ENCODE data around the gene HPS1. TPM values are rescaled to one million over a fixed set of nuclear protein-coding genes. Genes with fewer than 3 reads are reported as not detected.

The HPS1 gene
- 82.4 and 89.8 TPM in 2 replicates for total RNA-seq

GRCh38 chr10:98446661-98447221 is at the start of gene HPS1:
TSS of gene HPS1 (minus strand) at chr10:98446935. CDS start at chr10:98443240, 3,695 bp downstream.
- intact Hi-C loops (cut with micrococcal nuclease), result loop anchor here (1.0 to 5.0 kb wide), 9 partner anchors 21 to 1729 kb away; partner anchors contain the start of genes AVPI1, GOT1, PYROXD2 and SLC25A28

GRCh38 chr10:98492763-98493162 is 46.0 kb upstream of the HPS1 start:
- intact Hi-C loops (cut with micrococcal nuclease), result no loop called here

- intact Hi-C loops (cut with micrococcal nuclease), result no loop called here
Measured at GRCh38 chr10:98489561-98490481, 43.1 kb upstream of the HPS1 start.

GRCh38 chr10:98488669-98489430 is 42.1 kb upstream of the HPS1 start:
- intact Hi-C loops (cut with micrococcal nuclease), result no loop called here

GRCh38 chr10:98487649-98488048 is 40.9 kb upstream of the HPS1 start:
- intact Hi-C loops (cut with micrococcal nuclease), result no loop called here

- intact Hi-C loops (cut with micrococcal nuclease), result no loop called here
Measured at GRCh38 chr10:98486421-98486820, 39.7 kb upstream of the HPS1 start.

- intact Hi-C loops (cut with micrococcal nuclease), result no loop called here
Measured at GRCh38 chr10:98485959-98486358, 39.2 kb upstream of the HPS1 start.

GRCh38 chr10:98483658-98484057 is 36.9 kb upstream of the HPS1 start:
- intact Hi-C loops (cut with micrococcal nuclease), result no loop called here

GRCh38 chr10:98482096-98482495 is 35.4 kb upstream of the HPS1 start:
- intact Hi-C loops (cut with micrococcal nuclease), result no loop called here

GRCh38 chr10:98481404-98481945 is 34.7 kb upstream of the HPS1 start:
- intact Hi-C loops (cut with micrococcal nuclease), result no loop called here

GRCh38 chr10:98478430-98479222 is 31.9 kb upstream of the HPS1 start:
- intact Hi-C loops (cut with micrococcal nuclease), result no loop called here

GRCh38 chr10:98477861-98478260 is 31.1 kb upstream of the HPS1 start:
- intact Hi-C loops (cut with micrococcal nuclease), result no loop called here

- intact Hi-C loops (cut with micrococcal nuclease), result no loop called here
Measured at GRCh38 chr10:98474628-98475027, 27.9 kb upstream of the HPS1 start.

GRCh38 chr10:98472196-98472595 is 25.5 kb upstream of the HPS1 start:
- intact Hi-C loops (cut with micrococcal nuclease), result no loop called here

GRCh38 chr10:98470850-98471249 is 24.1 kb upstream of the HPS1 start:
- intact Hi-C loops (cut with micrococcal nuclease), result no loop called here

GRCh38 chr10:98469001-98469931 is 22.5 kb upstream of the HPS1 start:
- intact Hi-C loops (cut with micrococcal nuclease), result loop anchor here (5.0 kb wide), 2 partner anchors 278 to 1148 kb away; no protein-coding TSS in a partner anchor

GRCh38 chr10:98467506-98468318 is 21.0 kb upstream of the HPS1 start:
- intact Hi-C loops (cut with micrococcal nuclease), result loop anchor here (1.0 to 5.0 kb wide), 6 partner anchors 21 to 1150 kb away; partner anchors contain the start of gene HPS1

- intact Hi-C loops (cut with micrococcal nuclease), result loop anchor here (1.0 to 5.0 kb wide), 6 partner anchors 21 to 1150 kb away; partner anchors contain the start of gene HPS1
Measured at GRCh38 chr10:98466861-98467505, 20.2 kb upstream of the HPS1 start.

All from T-helper 1 cell treated with Interleukin-12 subunit alpha and Interleukin-12 subunit beta and Interleukin-4 antibody, amounts not matched to agents 30 ng/mL and 1 ng/mL, for 36 hours (primary cell).